Measurements from ENCODE around the gene HAVCR1. TPM values are rescaled to one million over a fixed set of nuclear protein-coding genes. Genes with fewer than 3 reads are reported as not detected.

Gene HAVCR1
- total RNA-seq, 6 experiments from 2014 or later, result 0.25 to 0.78 (median 0.42) TPM; not detected in 3

GRCh38 chr5:156984064-156984463 lies 74.9 kb downstream of the HAVCR1 start:
- 74% methylated on average over 3 of the region's 9 CpGs for WGBS (ENCODE audit: insufficient coverage, low coverage, low lambda C conversion rate, missing lambda C conversion rate)
- no peaks in the 10 kb centered on the region for H3K4me1 ChIP-seq
- no peaks in the 10 kb centered on the region for H3K27me3 ChIP-seq
- no peaks in the 10 kb centered on the region for H3K36me3 ChIP-seq
- intact Hi-C loops (cut with DNase I), result no loop called here
- TF ChIP-seq CTCF (IDR thresholded peaks at IDR 0.05) (no peak), POLR2A (IDR thresholded peaks at IDR 0.05) (no peak)
- no peak overlapping the region for H3K27ac ChIP-seq
- no peaks in the 10 kb centered on the region for H3K9me3 ChIP-seq
- DNase-seq (no peak), ATAC-seq (no peak)
- no peak overlapping the region for H3K4me3 ChIP-seq

GRCh38 chr5:156981481-156981880 lies 77.4 kb downstream of the HAVCR1 start:
- H3K4me3 ChIP-seq, result no peak overlapping the region
- no peak overlapping the region for H3K27ac ChIP-seq
- intact Hi-C loops (cut with DNase I), result no loop called here
- DNase-seq, result no peak
- no peaks in the 10 kb centered on the region for H3K4me1 ChIP-seq
- H3K27me3 ChIP-seq, result no peaks in the 10 kb centered on the region
- ATAC-seq, result no peak
- H3K36me3 ChIP-seq, result no peaks in the 10 kb centered on the region
- H3K9me3 ChIP-seq, result no peaks in the 10 kb centered on the region
- TF ChIP-seq POLR2A (IDR thresholded peaks at IDR 0.05), result no peak
- no peak for TF ChIP-seq CTCF (IDR thresholded peaks at IDR 0.05)

Other genes with a start within 250 kb of the HAVCR1 start
- gene PPP1R2B, start 208.8 kb downstream of the HAVCR1 start, total RNA-seq, result not detected
- 10 to 100 TPM in 2 of 6 experiments, 1 to 10 TPM in 2, under 1 TPM in 2; 0.31 to 16.3 (median 4.8) TPM for gene TIMD4, start 95.9 kb downstream of the HAVCR1 start, total RNA-seq
- gene HAVCR2, start 49.9 kb upstream of the HAVCR1 start, total RNA-seq, result 1 to 10 TPM; 2.6 to 9.4 (median 3.3) TPM
- gene MED7, start 83.7 kb upstream of the HAVCR1 start, total RNA-seq, result 1 to 10 TPM; 3.5 to 6.1 (median 5.2) TPM
- not detected for gene GARIN3, start 107.1 kb upstream of the HAVCR1 start, total RNA-seq
- gene ITK, start 121.7 kb upstream of the HAVCR1 start, total RNA-seq, result 1 to 10 TPM in 2 of 6 experiments, under 1 TPM in 4; 0.35 to 1.2 (median 0.74) TPM
- gene CYFIP2, start 207.0 kb upstream of the HAVCR1 start, total RNA-seq, result 10 to 100 TPM; 20.6 to 89.1 (median 49.6) TPM